ENCODE results near the gene PSMA3.

Gene PSMA3

GRCh38 chr14:58244556-58245387 is at the start of gene PSMA3:
Gene PSMA3, plus strand, starts transcription at chr14:58244843. Its CDS starts 78 bp downstream, at chr14:58244921.
- peak; percentile 29 for TF ChIP-seq CTCF (conservative IDR thresholded peaks at IDR 0.05; ENCODE audit: low read length)
- DNase-seq (ENCODE audit: low read depth), result peak; percentile 96
- peak within 1 kb of the TSS; percentile 98 for H3K4me3 ChIP-seq (ENCODE audit: low read length)

- no peak for DNase-seq (ENCODE audit: low read depth)
- no peak for TF ChIP-seq CTCF (conservative IDR thresholded peaks at IDR 0.05; ENCODE audit: low read length)
- H3K4me3 ChIP-seq (ENCODE audit: low read length), result no peak overlapping the region
Measured at GRCh38 chr14:58196198-58196597, 48.4 kb upstream of the PSMA3 start.

GRCh38 chr14:58198086-58198485 is 46.6 kb upstream of the PSMA3 start:
- TF ChIP-seq CTCF (conservative IDR thresholded peaks at IDR 0.05; ENCODE audit: low read length), result no peak
- no peak overlapping the region for H3K4me3 ChIP-seq (ENCODE audit: low read length)
- no peak for DNase-seq (ENCODE audit: low read depth)

GRCh38 chr14:58199726-58200479 is 44.7 kb upstream of the PSMA3 start, which contains the start of gene ACTR10:
Gene ACTR10, plus strand, starts transcription at chr14:58200149. Its CDS starts 69 bp downstream, at chr14:58200218.
- TF ChIP-seq CTCF (conservative IDR thresholded peaks at IDR 0.05; ENCODE audit: low read length), result no peak
- peak; percentile 70 for DNase-seq (ENCODE audit: low read depth)

GRCh38 chr14:58200480-58200841 is 44.2 kb upstream of the PSMA3 start:
- no peak for TF ChIP-seq CTCF (conservative IDR thresholded peaks at IDR 0.05; ENCODE audit: low read length)
- H3K4me3 ChIP-seq (ENCODE audit: low read length), result peak overlapping the region; percentile 95
- no peak for DNase-seq (ENCODE audit: low read depth)

More at GRCh38 chr14:58199726-58200479, 44.7 kb upstream of the PSMA3 start, which contains the start of gene ACTR10:
- H3K4me3 ChIP-seq (ENCODE audit: low read length), result peak within 1 kb of the TSS; percentile 95

GRCh38 chr14:58200846-58201245 is 43.8 kb upstream of the PSMA3 start:
- peak overlapping the region; percentile 95 for H3K4me3 ChIP-seq (ENCODE audit: low read length)
- no peak for DNase-seq (ENCODE audit: low read depth)
- no peak for TF ChIP-seq CTCF (conservative IDR thresholded peaks at IDR 0.05; ENCODE audit: low read length)

All from AG10803 (cell line).